Mucosa of descending colon (tissue), 3 donors: ENCODE measurements around the gene DAW1. TPM values are rescaled to one million over a fixed set of nuclear protein-coding genes. Genes with fewer than 3 reads are reported as not detected.

Source experiments
- ATAC-seq: fragments of 200-7000 bp; cut with Tn5 transposase; one replicate; pipeline ENCODE4 v1.9.1; 2020; ENCODE audit warnings: mild to moderate bottlenecking, moderate library complexity
- DNase-seq, 3 donors: peaks; one replicate each; pipeline ENCODE4 v3.0.0-alpha.2; 2020
- H3K36me3 ChIP-seq: fragments of 200-600 bp; one replicate; pipeline ENCODE4 v1.8.0; 2021; ENCODE audit warnings: low read depth, mild to moderate bottlenecking
- H3K4me1 ChIP-seq: fragments of 200-600 bp; one replicate; pipeline ENCODE4 v1.8.0; 2021; ENCODE audit warnings: low read depth, mild to moderate bottlenecking
- H3K4me3 ChIP-seq: fragments of 200-600 bp; one replicate; pipeline ENCODE4 v1.8.0; 2021; ENCODE audit warnings: mild to moderate bottlenecking
- H3K9me3 ChIP-seq: fragments of 200-600 bp; one replicate; pipeline ENCODE4 v1.8.0; 2021; ENCODE audit warnings: mild to moderate bottlenecking
- intact Hi-C, 2 donors: fragments of 100-400 bp; cut with DNase I in 1 of 2; cut with micrococcal nuclease in 1 of 2; formaldehyde crosslinking; loops; one replicate each; pipeline versions ENCODE4 v1.11.0 to v1.11.1; 2022; cut with DNase I, micrococcal nuclease
- total RNA-seq, 3 donors: library from RNA; stranded (reverse); fragmentation: NEBNext Ultra II Directional in 2 of 3; extraction: Animal tissue kit (Norgen Biotek cat#: 25700) in 2 of 3; gene quantifications; one replicate each; pipeline versions ENCODE4 v1.2.1 to v1.2.4, GENCODE V29; 2021 to 2023
- TF ChIP-seq, protein P1 (sequence below): fragments of 200-600 bp; IDR thresholded peaks from one replicate; pipeline ENCODE4 v1.8.0; 2022; ENCODE audit warnings: antibody characterized with exemption, mild to moderate bottlenecking
- donor health status: DM: no; HTN: no; CAD: no; lungs with moderate emphysema.
- donor health status: DM: no; HTN: no; CAD: no.
- donor health status: DM: no; HTN: yes; CAD: no.

The DAW1 gene
- total RNA-seq, 3 donors from 2014 or later: not detected

DNA sequence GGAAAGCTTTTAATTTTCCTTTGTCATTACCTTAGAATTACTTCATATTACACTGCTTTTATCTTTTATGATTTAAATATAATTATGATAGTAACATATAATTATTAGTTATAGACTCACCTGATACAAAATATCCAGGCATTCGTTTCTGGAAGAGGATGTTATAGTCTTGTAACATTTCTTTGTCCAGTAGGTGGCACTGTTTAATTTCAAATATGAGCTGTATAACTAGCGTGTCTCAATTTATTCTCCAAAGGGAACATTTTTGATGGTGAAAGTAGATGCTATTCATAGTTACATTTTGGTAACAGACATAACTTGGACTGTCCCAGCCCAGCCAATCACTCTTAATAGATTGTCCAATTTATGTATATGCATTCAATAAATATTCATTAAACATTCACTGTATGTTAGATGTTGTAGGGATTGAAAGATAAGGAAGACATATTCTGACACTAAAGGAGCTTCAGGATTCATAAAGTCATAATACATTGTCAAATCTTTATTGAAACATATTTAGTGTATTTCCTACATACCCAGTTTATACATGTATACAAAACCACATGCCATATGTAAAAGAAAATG, 19.2 kb downstream of the DAW1 start:
- H3K4me1 ChIP-seq: no peaks in the 10 kb centered on the region
- intact Hi-C loops: no loop called here
- H3K36me3 ChIP-seq: no peaks in the 10 kb centered on the region
- peak; percentile 62 for ATAC-seq
- no peak for DNase-seq
- TF ChIP-seq, protein P1, sequence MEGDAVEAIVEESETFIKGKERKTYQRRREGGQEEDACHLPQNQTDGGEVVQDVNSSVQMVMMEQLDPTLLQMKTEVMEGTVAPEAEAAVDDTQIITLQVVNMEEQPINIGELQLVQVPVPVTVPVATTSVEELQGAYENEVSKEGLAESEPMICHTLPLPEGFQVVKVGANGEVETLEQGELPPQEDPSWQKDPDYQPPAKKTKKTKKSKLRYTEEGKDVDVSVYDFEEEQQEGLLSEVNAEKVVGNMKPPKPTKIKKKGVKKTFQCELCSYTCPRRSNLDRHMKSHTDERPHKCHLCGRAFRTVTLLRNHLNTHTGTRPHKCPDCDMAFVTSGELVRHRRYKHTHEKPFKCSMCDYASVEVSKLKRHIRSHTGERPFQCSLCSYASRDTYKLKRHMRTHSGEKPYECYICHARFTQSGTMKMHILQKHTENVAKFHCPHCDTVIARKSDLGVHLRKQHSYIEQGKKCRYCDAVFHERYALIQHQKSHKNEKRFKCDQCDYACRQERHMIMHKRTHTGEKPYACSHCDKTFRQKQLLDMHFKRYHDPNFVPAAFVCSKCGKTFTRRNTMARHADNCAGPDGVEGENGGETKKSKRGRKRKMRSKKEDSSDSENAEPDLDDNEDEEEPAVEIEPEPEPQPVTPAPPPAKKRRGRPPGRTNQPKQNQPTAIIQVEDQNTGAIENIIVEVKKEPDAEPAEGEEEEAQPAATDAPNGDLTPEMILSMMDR: peak; percentile 32
- no peak overlapping the region for H3K4me3 ChIP-seq
- no peaks in the 10 kb centered on the region for H3K9me3 ChIP-seq

DNA sequence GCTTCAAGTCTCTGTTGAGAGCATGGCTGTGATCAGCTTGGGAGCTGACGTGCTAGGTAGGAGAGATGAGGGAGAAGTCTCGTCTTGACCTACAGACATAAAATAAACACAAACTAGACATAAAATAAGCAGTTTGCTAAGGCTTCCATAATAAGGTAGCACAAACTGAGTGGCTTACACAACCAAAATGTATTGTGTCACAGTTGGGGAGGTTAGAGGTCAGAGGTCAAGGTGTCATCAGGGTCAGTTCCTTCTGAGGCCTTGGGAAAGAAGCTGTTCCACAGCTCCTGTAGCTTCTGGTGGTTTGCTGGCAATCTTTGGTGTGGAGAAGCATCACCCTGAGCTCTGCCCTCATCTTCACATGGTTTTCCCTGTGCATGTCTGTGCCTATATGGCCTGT, 20.2 kb downstream of the DAW1 start:
- Histone ChIP-seq H3K4me3 (no peak overlapping the region), H3K36me3 (no peaks in the 10 kb centered on the region), H3K4me1 (no peaks in the 10 kb centered on the region), H3K9me3 (no peaks in the 10 kb centered on the region)
- ATAC-seq: no peak
- DNase-seq: no peak
- intact Hi-C loops: no loop called here
- TF ChIP-seq, protein P1: no peak

DNA sequence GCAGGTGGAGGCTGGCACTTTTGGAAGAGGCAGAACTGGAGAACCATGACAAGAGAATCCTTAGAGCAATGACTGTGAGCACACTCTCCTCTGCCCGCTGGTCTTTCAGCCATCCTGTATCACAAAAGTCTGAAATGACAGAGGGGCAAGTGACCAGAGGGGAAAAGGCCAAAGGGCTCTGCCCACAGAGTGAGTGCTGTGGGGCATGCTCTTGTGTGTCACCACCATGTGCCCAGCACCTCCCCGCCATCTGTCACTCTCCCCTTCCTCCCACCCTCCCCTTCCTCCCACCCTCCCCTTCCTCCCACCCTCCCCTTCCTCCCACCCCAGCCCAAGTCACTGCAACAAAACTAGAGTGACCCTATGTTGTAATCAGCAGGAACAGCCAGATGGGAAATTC, 31.9 kb downstream of the DAW1 start:
- no peak for ATAC-seq

DNA sequence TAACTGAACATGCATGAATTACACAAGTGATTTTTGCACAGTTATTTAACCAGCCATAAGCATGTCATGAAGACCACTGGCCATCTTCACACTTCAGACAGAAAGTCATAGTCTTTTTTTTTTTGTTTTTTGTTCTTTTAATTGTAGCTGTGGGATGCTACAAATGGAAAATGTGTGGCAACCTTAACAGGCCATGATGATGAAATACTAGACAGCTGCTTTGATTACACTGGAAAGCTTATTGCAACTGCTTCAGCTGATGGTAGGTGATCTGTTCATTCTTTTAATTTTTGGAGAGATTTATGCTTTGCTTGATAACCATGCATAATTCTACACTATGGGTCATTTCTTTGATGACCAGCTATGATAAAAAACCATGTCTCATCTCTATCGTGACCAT, 35.6 kb downstream of the DAW1 start:
- Histone ChIP-seq H3K4me3 (no peak overlapping the region), H3K9me3 (no peaks in the 10 kb centered on the region), H3K36me3 (no peaks in the 10 kb centered on the region), H3K4me1 (no peaks in the 10 kb centered on the region)
- TF ChIP-seq, protein P1: no peak
- no peak for ATAC-seq
- no peak for DNase-seq
- intact Hi-C loops: no loop called here

More for the DNA sequence above, 31.9 kb downstream of the DAW1 start:
- intact Hi-C loops: no loop called here
- DNase-seq: no peak
- Histone ChIP-seq H3K36me3 (no peaks in the 10 kb centered on the region), H3K4me3 (no peak overlapping the region), H3K4me1 (no peaks in the 10 kb centered on the region), H3K9me3 (no peaks in the 10 kb centered on the region)
- TF ChIP-seq, protein P1: no peak

DNA sequence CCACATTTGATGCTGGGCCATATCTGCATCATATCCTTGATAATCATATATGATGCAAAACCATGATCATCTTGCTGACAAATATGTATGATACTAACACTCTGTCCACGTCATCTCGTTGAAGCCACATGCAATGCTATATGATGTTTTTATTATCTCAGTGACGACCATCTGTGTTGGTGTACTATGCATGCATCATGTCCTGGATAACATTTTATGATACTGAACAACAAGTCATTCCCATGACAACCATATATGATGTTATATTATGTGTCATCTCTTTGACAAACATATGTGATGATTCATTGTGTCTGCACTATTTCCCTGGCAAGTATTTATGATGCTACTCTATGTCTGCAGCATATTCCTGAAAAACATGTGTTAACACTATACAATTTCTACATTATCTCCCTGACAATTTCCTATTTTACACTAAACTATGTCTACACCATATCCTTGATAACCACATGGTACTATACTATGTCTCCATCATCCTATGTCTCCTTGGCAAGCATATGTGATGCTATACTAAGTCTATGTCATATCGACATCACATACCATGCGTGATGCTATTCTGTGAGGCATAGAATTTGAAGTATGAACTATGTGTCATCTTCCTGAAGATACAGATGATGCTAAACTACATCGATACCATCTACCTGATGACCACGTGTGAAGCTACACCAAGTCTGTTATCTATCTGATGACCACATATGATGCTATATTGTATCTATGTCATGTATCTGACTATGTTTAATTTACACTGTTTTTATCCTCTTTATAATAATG, 37.0 kb downstream of the DAW1 start:
- Histone ChIP-seq H3K36me3 (no peaks in the 10 kb centered on the region), H3K4me1 (no peaks in the 10 kb centered on the region), H3K4me3 (no peak overlapping the region), H3K9me3 (no peaks in the 10 kb centered on the region)
- TF ChIP-seq, protein P1: no peak
- intact Hi-C loops: no loop called here
- no peak for DNase-seq
- peak; percentile 7 for ATAC-seq
